Hepatocyte (in vitro differentiated cells): Measurements from ENCODE around the gene AKAP6. TPM values are rescaled to one million over a fixed set of nuclear protein-coding genes. Genes with fewer than 3 reads are reported as not detected.
A peak's percentile ranks its signal among the peaks of the same experiment; 100 is the strongest.

Experiments
- DNase-seq: peaks from one replicate; pipeline ENCODE4 v3.0.0-alpha.2; 2016; ENCODE audit warnings: low spot score
- H2AFZ ChIP-seq: fragments of 200-600 bp; sonication (generic); 2 replicates; pipeline ENCODE4 v1.6.0; 2016; ENCODE audit warnings: antibody characterized with exemption, mild to moderate bottlenecking
- H3K27ac ChIP-seq: fragments of 200-600 bp; sonication (generic); 2 replicates; pipeline ENCODE4 v1.5.1; 2016; ENCODE audit warnings: mild to moderate bottlenecking
- H3K27me3 ChIP-seq: fragments of 200-600 bp; sonication (generic); 2 replicates; pipeline ENCODE4 v1.6.1; 2016
- H3K36me3 ChIP-seq: fragments of 200-600 bp; sonication (generic); replicated peaks from 2 replicates; pipeline ENCODE4 v1.5.1; 2016; ENCODE audit warnings: low read depth; ENCODE audit not compliant: insufficient read depth
- H3K4me1 ChIP-seq: fragments of 200-600 bp; sonication (generic); 2 replicates; pipeline ENCODE4 v1.5.1; 2016; ENCODE audit warnings: mild to moderate bottlenecking, moderate library complexity; ENCODE audit not compliant: insufficient read depth
- H3K4me2 ChIP-seq: fragments of 200-600 bp; sonication (generic); 2 replicates; pipeline ENCODE4 v1.6.0; 2016
- H3K4me3 ChIP-seq: fragments of 200-600 bp; sonication (generic); 2 replicates; pipeline ENCODE4 v1.5.1; 2016; ENCODE audit warnings: mild to moderate bottlenecking
- H3K79me2 ChIP-seq: fragments of 200-600 bp; sonication (generic); 2 replicates; pipeline ENCODE4 v1.6.0; 2017; ENCODE audit warnings: mild to moderate bottlenecking
- H3K9me2 ChIP-seq: fragments of 200-600 bp; sonication (generic); replicated peaks from 2 replicates; pipeline ENCODE4 v1.6.0; 2017; ENCODE audit warnings: mild to moderate bottlenecking; ENCODE audit not compliant: insufficient read depth
- H3K9me3 ChIP-seq: fragments of 200-600 bp; sonication (generic); 2 replicates; pipeline ENCODE4 v1.5.1; 2016; ENCODE audit warnings: low read depth, mild to moderate bottlenecking
- H4K20me1 ChIP-seq: fragments of 200-600 bp; sonication (generic); 2 replicates; pipeline ENCODE4 v1.6.0; 2016; ENCODE audit warnings: mild to moderate bottlenecking; ENCODE audit not compliant: insufficient read depth, poor library complexity, severe bottlenecking
- CTCF ChIP-seq: fragments of 200-600 bp; sonication (generic); IDR thresholded peaks from 2 replicates; pipeline ENCODE4 v1.5.1; 2016; ENCODE audit warnings: antibody characterized with exemption, mild to moderate bottlenecking; ENCODE audit not compliant: poor library complexity
- EZH2 ChIP-seq: fragments of 200-600 bp; sonication (generic); IDR thresholded peaks from 2 replicates; pipeline ENCODE4 v1.6.1; 2016; ENCODE audit warnings: antibody characterized with exemption, mild to moderate bottlenecking, borderline replicate concordance
- EZH2phosphoT487 ChIP-seq: fragments of 200-600 bp; sonication (generic); IDR thresholded peaks from one replicate; pipeline ENCODE4 v1.6.1; 2018; ENCODE audit warnings: antibody characterized with exemption, mild to moderate bottlenecking, low read depth, moderate library complexity; ENCODE audit not compliant: unreplicated experiment, severe bottlenecking
- WGBS: methylation state at CpG from one replicate; pipeline ENCODE4 v1.1.6; 2016; ENCODE audit warnings: low lambda C conversion rate; ENCODE audit errors: missing lambda C conversion rate; 5-methylcytosine and 5-hydroxymethylcytosine counted together
- polyA plus RNA-seq: library from polyadenylated mRNA; unstranded; fragments of >200 nt; fragmentation: Nextera tagmentation; extraction: Ambion mirVana; gene quantifications from 2 replicates; pipeline ENCODE4 v1.2.1, GENCODE V29; 2016
- total RNA-seq: library from RNA; depleted of rRNA; stranded (reverse); fragments of >200 nt; gene quantifications from 2 replicates; pipeline ENCODE4 v1.2.3, GENCODE V29; 2014

The AKAP6 gene
- total and polyA plus RNA-seq, 2 experiments from 2014 or later, result 1.1 to 2.1 TPM

GRCh38 chr14:32574269-32574668 lies 245.2 kb downstream of the AKAP6 start:
- H3K9me2 ChIP-seq, result no peaks in the 10 kb centered on the region
- WGBS, result 61% methylated on average over 2 of the region's 2 CpGs

GRCh38 chr14:32576088-32576795 lies 247.1 kb downstream of the AKAP6 start:
- TF ChIP-seq CTCF, result peak; percentile 98
- TF ChIP-seq EZH2, result no peak
- Histone ChIP-seq H3K27me3 (no peaks in the 10 kb centered on the region), H3K4me3 (no peak overlapping the region), H3K36me3 (no peaks in the 10 kb centered on the region), H3K27ac (no peak overlapping the region), H4K20me1 (no peaks in the 10 kb centered on the region), H3K4me2 (peak overlapping the region; percentile 33), H3K4me1 (peaks cover 15% of the 10 kb centered on the region), H3K9me3 (no peaks in the 10 kb centered on the region), H3K9me2 (no peaks in the 10 kb centered on the region), H2AFZ (no peak overlapping the region), H3K79me2 (no peaks in the 10 kb centered on the region)
- DNase-seq, result peak; percentile 83
- WGBS, result 30% methylated on average over 6 of the region's 6 CpGs

More at GRCh38 chr14:32574269-32574668, 245.2 kb downstream of the AKAP6 start:
- H3K27ac ChIP-seq, result no peak overlapping the region
- DNase-seq, result no peak
- no peaks in the 10 kb centered on the region for H3K9me3 ChIP-seq
- H3K79me2 ChIP-seq, result no peaks in the 10 kb centered on the region
- no peaks in the 10 kb centered on the region for H4K20me1 ChIP-seq
- peaks cover 15% of the 10 kb centered on the region for H3K4me1 ChIP-seq
- H3K4me3 ChIP-seq, result no peak overlapping the region
- no peak overlapping the region for H3K4me2 ChIP-seq
- no peak overlapping the region for H2AFZ ChIP-seq
- no peak for TF ChIP-seq CTCF
- TF ChIP-seq EZH2phosphoT487, result no peak
- TF ChIP-seq EZH2, result no peak
- no peaks in the 10 kb centered on the region for H3K36me3 ChIP-seq
- no peaks in the 10 kb centered on the region for H3K27me3 ChIP-seq

- peaks cover 15% of the 10 kb centered on the region for H3K4me1 ChIP-seq
- no peaks in the 10 kb centered on the region for H3K27me3 ChIP-seq
- no peaks in the 10 kb centered on the region for H4K20me1 ChIP-seq
- H3K27ac ChIP-seq, result no peak overlapping the region
- no peak for TF ChIP-seq EZH2
- no peak for TF ChIP-seq EZH2phosphoT487
- TF ChIP-seq CTCF, result no peak
- no peak for DNase-seq
- no peaks in the 10 kb centered on the region for H3K36me3 ChIP-seq
- H3K4me2 ChIP-seq, result no peak overlapping the region
- no peaks in the 10 kb centered on the region for H3K79me2 ChIP-seq
- no peaks in the 10 kb centered on the region for H3K9me2 ChIP-seq
- H3K4me3 ChIP-seq, result no peak overlapping the region
- no peak overlapping the region for H2AFZ ChIP-seq
- WGBS, result 97% methylated on average over 2 of the region's 2 CpGs
- H3K9me3 ChIP-seq, result no peaks in the 10 kb centered on the region
Observed at GRCh38 chr14:32576977-32577376, 247.9 kb downstream of the AKAP6 start.
